Gastrocnemius medialis (tissue), 4 donors: ENCODE data around the gene DMPK. TPM values are rescaled to one million over a fixed set of nuclear protein-coding genes. Genes with fewer than 3 reads are reported as not detected.

Source experiments
- ATAC-seq, 2 donors: fragments of 150-250 bp; one replicate each; pipeline ENCODE4 v1.9.1; 2016
- DNase-seq, 2 donors: peaks; one replicate each; pipeline ENCODE4 v3.0.0-alpha.2; 2019
- H3K27ac ChIP-seq, 4 donors: fragments of 200-600 bp; sonication (generic); 1 replicate in 1 of 4; 2 replicates in 3 of 4; pipeline ENCODE4 v1.5.1; 2016 to 2018; ENCODE audit warnings: mild to moderate bottlenecking in 2 of 4, moderate library complexity in 1 of 4
- H3K27me3 ChIP-seq, 3 donors: fragments of 200-600 bp; sonication (generic) in 2 of 3; 1 replicate in 1 of 3; 2 replicates in 2 of 3; pipeline versions ENCODE4 v1.5.1 to v1.6.0; 2016 to 2019; ENCODE audit warnings: mild to moderate bottlenecking in 1 of 3, moderate library complexity in 1 of 3
- H3K36me3 ChIP-seq, 2 donors: fragments of 200-600 bp; sonication (generic) in 1 of 2; one replicate each; pipeline ENCODE4 v1.5.1; 2017 to 2018
- H3K4me1 ChIP-seq, 2 donors: fragments of 200-600 bp; sonication (generic) in 1 of 2; one replicate each; pipeline ENCODE4 v1.5.1; 2016 to 2017; ENCODE audit warnings: mild to moderate bottlenecking in 2 of 2
- H3K4me3 ChIP-seq, 4 donors: fragments of 200-600 bp; sonication (generic) in 3 of 4; 1 replicate in 1 of 4; 2 replicates in 3 of 4; pipeline ENCODE4 v1.5.1; 2016 to 2019; ENCODE audit warnings: mild to moderate bottlenecking in 2 of 4
- H3K9me3 ChIP-seq, 3 donors: fragments of 200-600 bp; sonication (generic) in 2 of 3; 1 replicate in 1 of 3; 2 replicates in 2 of 3; pipeline ENCODE4 v1.5.1; 2016 to 2019
- CTCF ChIP-seq, 5 experiments: fragments of 450-650 bp in 3 of 5; fragments of 200-600 bp in 2 of 5; sonication (generic) in 2 of 5; IDR thresholded peaks in 4 of 5; conservative IDR thresholded peaks in 1 of 5; 1 replicate in 4 of 5; 2 replicates in 1 of 5; pipeline ENCODE4 v1.5.1; 2016 to 2019; ENCODE audit warnings: antibody characterized with exemption in 5 of 5, mild to moderate bottlenecking in 3 of 5, moderate library complexity in 3 of 5
- POLR2A ChIP-seq, 2 donors: fragments of 450-650 bp; IDR thresholded peaks; one replicate each; pipeline ENCODE4 v1.6.1; 2017; ENCODE audit warnings: antibody characterized with exemption in 2 of 2, mild to moderate bottlenecking in 2 of 2, moderate library complexity in 2 of 2
- in situ Hi-C, 4 donors: fragments of 200-750 bp; cut with MboI; loops; one replicate each; pipeline versions ENCODE4 v1.15.0 to v1.8.0; 2017; ENCODE audit warnings: low sequenced_read_pairs in 4 of 4
- intact Hi-C: fragments of 100-400 bp; cut with DNase I; formaldehyde crosslinking; loops from one replicate; pipeline ENCODE4 v1.15.1; 2023; ENCODE audit warnings: low total_unique reads
- total RNA-seq, 4 donors: library from RNA; depleted of rRNA; stranded (reverse); fragments of >200 nt; gene quantifications; one replicate each; pipeline versions ENCODE4 v1.1.0 to v1.2.3, GENCODE V29; 2016

DMPK gene
- total RNA-seq, 4 donors from 2014 or later: 93.0 to 196 (median 116) TPM

- Histone ChIP-seq H3K36me3 (peaks cover 0 to 8% of the 10 kb centered on the region in 2 donors), H3K27ac (peak overlapping the region; percentile 50 to 100 (median 98))
These were observed 2.8 kb upstream of the DMPK start for GRCh38 chr19:45785097-45785496.

DNA sequence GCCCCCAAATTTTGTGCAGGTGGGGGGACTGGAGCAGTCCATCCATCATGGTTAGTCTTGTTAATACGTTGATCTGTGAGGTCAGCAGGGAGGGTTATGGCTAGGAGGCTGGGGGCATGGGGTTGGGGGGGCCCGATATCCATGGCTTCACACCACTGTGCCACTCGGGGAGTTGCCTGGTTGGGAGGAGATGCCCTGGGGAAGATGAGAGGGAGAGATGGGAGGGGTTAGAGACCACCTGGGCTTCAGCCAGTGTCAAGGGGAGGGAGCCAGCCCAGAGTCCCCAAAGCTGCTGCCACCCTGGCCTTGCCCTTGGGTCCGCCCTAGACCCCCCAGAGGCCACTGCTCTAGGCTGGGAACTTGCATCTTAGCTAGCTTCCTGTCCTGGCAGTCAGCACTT lies 1.8 kb upstream of the DMPK start:
- no peaks in the 10 kb centered on the region for H3K9me3 ChIP-seq
- H3K4me3 ChIP-seq: no peak overlapping the region
- TF ChIP-seq CTCF (IDR thresholded peaks at IDR 0.05 in 4 of 5, conservative IDR thresholded peaks at IDR 0.05 in 1 of 5) (no peak), POLR2A (IDR thresholded peaks at IDR 0.05) (no peak)
- peaks cover 53 to 85% of the 10 kb centered on the region in 2 donors for H3K4me1 ChIP-seq
- H3K36me3 ChIP-seq: peaks cover 0 to 2% of the 10 kb centered on the region in 2 donors
- H3K27me3 ChIP-seq: no peaks in the 10 kb centered on the region
- peak overlapping the region; percentile 96 to 100 (median 99) for H3K27ac ChIP-seq
- in situ Hi-C loops (no loop called here), intact Hi-C loops (loop anchor here (10.0 kb wide), 1 partner anchor 459 kb away; the partner anchor contains the start of gene CKM)
- no peak for DNase-seq
- no peak for ATAC-seq

More at GRCh38 chr19:45785097-45785496, 2.8 kb upstream of the DMPK start:
- intact Hi-C loops: loop anchor here (10.0 kb wide), 1 partner anchor 460 kb away; the partner anchor contains the start of gene CKM
- no peak for DNase-seq
- TF ChIP-seq CTCF (IDR thresholded peaks at IDR 0.05 in 4 of 5, conservative IDR thresholded peaks at IDR 0.05 in 1 of 5) (no peak), POLR2A (IDR thresholded peaks at IDR 0.05) (no peak)
- no peaks in the 10 kb centered on the region for H3K27me3 ChIP-seq
- in situ Hi-C loops: no loop called here
- H3K4me3 ChIP-seq: no peak overlapping the region
- H3K4me1 ChIP-seq: peaks cover 57 to 80% of the 10 kb centered on the region in 2 donors
- no peak for ATAC-seq
- no peaks in the 10 kb centered on the region for H3K9me3 ChIP-seq

- H3K27me3 ChIP-seq: no peaks in the 10 kb centered on the region
- intact Hi-C loops (loop anchor here (1.0 to 10.0 kb wide), 3 partner anchors 9 to 458 kb away; partner anchors contain the start of genes CKM and DMWD), in situ Hi-C loops (no loop called here)
- DNase-seq (peak; percentile 83 to 94), ATAC-seq (peak; percentile 70 to 74)
- peak overlapping the region; percentile 96 to 100 (median 99) for H3K27ac ChIP-seq
- TF ChIP-seq POLR2A (IDR thresholded peaks at IDR 0.05) (peak; percentile 55 to 63), CTCF (IDR thresholded peaks at IDR 0.05 in 4 of 5, conservative IDR thresholded peaks at IDR 0.05 in 1 of 5) (no peak)
- no peaks in the 10 kb centered on the region for H3K9me3 ChIP-seq
- peaks cover 45 to 77% of the 10 kb centered on the region in 2 donors for H3K4me1 ChIP-seq
- peaks cover 0 to 12% of the 10 kb centered on the region in 2 donors for H3K36me3 ChIP-seq
- peak overlapping the region; percentile 58 to 75 (median 61) for H3K4me3 ChIP-seq
These were observed 813 bp upstream of the DMPK start for GRCh38 chr19:45782820-45783785.

- in situ Hi-C loops (no loop called here), intact Hi-C loops (loop anchor here (1.0 to 10.0 kb wide), 2 partner anchors 11 to 457 kb away; partner anchors contain the start of gene CKM)
- H3K27me3 ChIP-seq: no peaks in the 10 kb centered on the region
- peaks cover 0 to 28% of the 10 kb centered on the region in 2 donors for H3K36me3 ChIP-seq
- H3K9me3 ChIP-seq: no peaks in the 10 kb centered on the region
- peaks cover 45 to 72% of the 10 kb centered on the region in 2 donors for H3K4me1 ChIP-seq
- H3K4me3 ChIP-seq: peak overlapping the region; percentile 58 to 75 (median 61)
- DNase-seq (peak; percentile 86 to 95), ATAC-seq (peak; percentile 61 to 71)
- H3K27ac ChIP-seq: peak overlapping the region; percentile 96 to 100 (median 99)
- peak; percentile 55 to 69 for TF ChIP-seq POLR2A (IDR thresholded peaks at IDR 0.05)
- TF ChIP-seq CTCF (IDR thresholded peaks at IDR 0.05 in 4 of 5, conservative IDR thresholded peaks at IDR 0.05 in 1 of 5): no peak
These were observed 802 bp downstream of the DMPK start for GRCh38 chr19:45781214-45782161.
